Keratinocyte (primary cell): Measurements from ENCODE around the gene CIAPIN1. TPM values are rescaled to one million over a fixed set of nuclear protein-coding genes. Genes with fewer than 3 reads are reported as not detected.

ENCODE experiments used
- DNase-seq: peaks from one replicate; pipeline ENCODE4 v3.0.0-alpha.2; 2011; ENCODE audit warnings: low read depth, missing footprints, low spot score
- FAIRE-seq: peaks from 2 replicates; lab custom pipeline; 2011; peaks lifted over from hg19 to GRCh38; lab: Jason Lieb, UNC
- H2AFZ ChIP-seq: 2 replicates; pipeline ENCODE4 v1.6.0; 2012; ENCODE audit warnings: low read length, control low read depth, inconsistent platforms; ENCODE audit not compliant: control insufficient read depth
- H3K27ac ChIP-seq: 2 replicates; pipeline ENCODE4 v1.5.1; 2011; ENCODE audit warnings: low read length; ENCODE audit not compliant: control insufficient read depth, insufficient read depth
- H3K27me3 ChIP-seq: 3 replicates; pipeline ENCODE4 v1.6.0; 2011; ENCODE audit warnings: low read length; ENCODE audit not compliant: control insufficient read depth, insufficient read depth; ENCODE audit errors: extremely low read depth
- H3K36me3 ChIP-seq, 2 experiments: 2 replicates in 1 of 2; 3 replicates in 1 of 2; pipeline ENCODE4 v1.5.1; 2011; ENCODE audit warnings: low read length in 2 of 2, mild to moderate bottlenecking in 1 of 2; ENCODE audit not compliant: control insufficient read depth in 2 of 2, insufficient read depth in 2 of 2; ENCODE audit errors: extremely low read depth in 1 of 2
- H3K4me1 ChIP-seq: 3 replicates; pipeline ENCODE4 v1.5.1; 2011; ENCODE audit warnings: low read length; ENCODE audit not compliant: control insufficient read depth, insufficient read depth; ENCODE audit errors: extremely low read depth
- H3K4me2 ChIP-seq: 3 replicates; pipeline ENCODE4 v1.6.0; 2011; ENCODE audit warnings: low read depth, low read length; ENCODE audit not compliant: control insufficient read depth, insufficient read depth; ENCODE audit errors: extremely low read depth
- H3K4me3 ChIP-seq, 3 experiments: fragments of 200-600 bp in 1 of 3; sonication (generic) in 1 of 3; 2 replicates in 2 of 3; 3 replicates in 1 of 3; pipeline ENCODE4 v1.5.1; 2011 to 2016; ENCODE audit warnings: low read length in 3 of 3, mild to moderate bottlenecking in 3 of 3, control low read depth in 2 of 3, inconsistent platforms in 1 of 3, low read depth in 1 of 3, mixed read lengths in 1 of 3, mixed run types in 1 of 3, moderate library complexity in 1 of 3; ENCODE audit not compliant: control insufficient read depth in 2 of 3, insufficient read depth in 2 of 3; ENCODE audit errors: extremely low read depth in 1 of 3
- H3K79me2 ChIP-seq: 2 replicates; pipeline ENCODE4 v1.6.0; 2012; ENCODE audit warnings: low read length; ENCODE audit not compliant: control insufficient read depth, insufficient read depth
- H3K9ac ChIP-seq: 3 replicates; pipeline ENCODE4 v1.6.0; 2011; ENCODE audit warnings: low read length; ENCODE audit not compliant: control insufficient read depth, insufficient read depth; ENCODE audit errors: extremely low read depth
- H3K9me1 ChIP-seq: 3 replicates; pipeline ENCODE4 v1.6.0; 2011; ENCODE audit warnings: low read length; ENCODE audit not compliant: control insufficient read depth, insufficient read depth; ENCODE audit errors: extremely low read depth
- H3K9me3 ChIP-seq: 2 replicates; pipeline ENCODE4 v1.5.1; 2012; ENCODE audit warnings: low read depth, low read length; ENCODE audit not compliant: control insufficient read depth
- H4K20me1 ChIP-seq: 3 replicates; pipeline ENCODE4 v1.6.0; 2011; ENCODE audit warnings: low read length; ENCODE audit not compliant: control insufficient read depth, insufficient read depth; ENCODE audit errors: extremely low read depth
- CTCF ChIP-seq, 3 experiments: IDR thresholded peaks in 1 of 3; conservative IDR thresholded peaks in 1 of 3; optimal IDR thresholded peaks in 1 of 3; 2 replicates in 2 of 3; 3 replicates in 1 of 3; pipeline versions ENCODE3 to v1.5.1; 2011; ENCODE audit warnings: low read length in 3 of 3, mild to moderate bottlenecking in 3 of 3, moderate library complexity in 2 of 3, control low read depth in 1 of 3, inconsistent platforms in 1 of 3; ENCODE audit not compliant: insufficient read depth in 2 of 3; ENCODE audit errors: extremely low read depth in 1 of 3
- EZH2 ChIP-seq: IDR thresholded peaks from one replicate; pipeline ENCODE4 v1.6.1; 2012; ENCODE audit warnings: inconsistent platforms, mild to moderate bottlenecking, low read length, moderate library complexity
- dilution Hi-C: fragments of 300-500 bp; cut with MboI; formaldehyde crosslinking; loops from one replicate; pipeline ENCODE4 v1.7.0; 2020; ENCODE audit warnings: low sequenced_read_pairs; ENCODE audit not compliant: extremely low pct_ligation_motif_present
- polyA plus RNA-seq, 5 experiments: library from polyadenylated mRNA; depleted of rRNA in 3 of 5; stranded (reverse) in 3 of 5; stranded (forward) in 1 of 5; unstranded in 1 of 5; fragments of >200 nt; gene quantifications; 1 replicate in 1 of 5; 2 replicates in 3 of 5; 3 replicates in 1 of 5; pipeline versions ENCODE4 v1.2.1 to v1.2.3, GENCODE V29; 2011 to 2012; ENCODE audit warnings: missing spikeins in 2 of 5, low read depth in 1 of 5, low replicate concordance in 1 of 5

The CIAPIN1 gene
- polyA plus RNA-seq, 1 donor (not counting 4 experiments of a cell fraction or from before 2014, with no cell fraction given): 75.4 TPM

DNA sequence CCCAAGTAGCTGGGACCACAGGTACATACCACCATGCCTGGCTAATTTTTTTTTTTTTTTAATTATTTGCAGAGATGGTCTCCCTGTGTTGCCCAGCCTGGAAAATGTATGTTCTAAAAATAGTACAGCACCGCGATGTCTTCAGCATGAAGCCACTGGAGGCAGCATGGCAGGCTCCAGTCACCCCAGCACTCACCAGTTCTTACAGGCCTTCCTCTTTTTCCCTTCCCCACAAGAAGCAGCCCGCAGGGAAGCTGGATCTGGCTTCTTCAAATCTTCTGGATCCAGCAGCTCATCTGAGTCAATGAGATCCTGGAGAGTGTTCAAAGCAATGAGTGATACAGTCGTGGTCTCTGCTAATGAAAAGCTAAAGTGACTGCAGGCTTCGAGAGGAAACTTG is 16.2 kb downstream of the CIAPIN1 start:
- dilution Hi-C loops: no loop called here
- Histone ChIP-seq H4K20me1 (no peaks in the 10 kb centered on the region), H3K9ac (no peak overlapping the region), H2AFZ (no peak overlapping the region), H3K9me1 (no peaks in the 10 kb centered on the region), H3K4me1 (no peaks in the 10 kb centered on the region), H3K36me3 (peaks cover 46 to 48% of the 10 kb centered on the region in 2 experiments), H3K4me2 (no peak overlapping the region), H3K27ac (no peak overlapping the region), H3K27me3 (no peaks in the 10 kb centered on the region), H3K4me3 (no peak overlapping the region), H3K9me3 (no peaks in the 10 kb centered on the region), H3K79me2 (no peaks in the 10 kb centered on the region)
- no peak for TF ChIP-seq CTCF (optimal IDR thresholded peaks at IDR 0.05 in 1 of 3, IDR thresholded peaks at IDR 0.05 in 1 of 3, conservative IDR thresholded peaks at IDR 0.05 in 1 of 3; ENCODE audit: extremely low read depth in 1 of 3, insufficient read depth in 2 of 3, low read length in 3 of 3)
- TF ChIP-seq EZH2: no peak
- DNase-seq (no peak), FAIRE-seq (no peak)

GRCh38 chr16:57427824-57428223 is 19.4 kb downstream of the CIAPIN1 start:
- Histone ChIP-seq H3K4me2 (no peak overlapping the region), H3K4me1 (no peaks in the 10 kb centered on the region), H3K9me1 (no peaks in the 10 kb centered on the region), H3K27me3 (no peaks in the 10 kb centered on the region), H4K20me1 (no peaks in the 10 kb centered on the region), H3K9me3 (no peaks in the 10 kb centered on the region), H3K9ac (no peak overlapping the region), H3K79me2 (no peaks in the 10 kb centered on the region), H3K27ac (no peak overlapping the region), H2AFZ (no peak overlapping the region), H3K36me3 (peaks cover 30 to 33% of the 10 kb centered on the region in 2 experiments), H3K4me3 (no peak overlapping the region)
- dilution Hi-C loops: no loop called here
- FAIRE-seq: no peak
- TF ChIP-seq CTCF (optimal IDR thresholded peaks at IDR 0.05 in 1 of 3, IDR thresholded peaks at IDR 0.05 in 1 of 3, conservative IDR thresholded peaks at IDR 0.05 in 1 of 3; ENCODE audit: extremely low read depth in 1 of 3, insufficient read depth in 2 of 3, low read length in 3 of 3): no peak
- no peak for TF ChIP-seq EZH2
- no peak for DNase-seq
